Activated T-helper 17 cell treated with anti-CD3 and anti-CD28 coated beads, Interleukin-2, amount 50 U/mL, for 72 hours (primary cell): ENCODE results near the gene GRK1. TPM values are rescaled to one million over a fixed set of nuclear protein-coding genes. Genes with fewer than 3 reads are reported as not detected.
"Not testable (repeated sequence)": the region's sequence is repeated elsewhere in the genome, so short reads cannot be mapped to it uniquely, and the experiment has no call there.

Source experiments
- ATAC-seq: fragments of 150-1000 bp; cut with Tn5 transposase; replicated peaks from 2 replicates; pipeline ENCODE4 v1.10.0; 2021; ENCODE audit warnings: mild to moderate bottlenecking, moderate library complexity
- H3K27ac Mint-ChIP-seq: one replicate; pipeline ENCODE4 v1.8.0; 2022; ENCODE audit warnings: mixed read lengths
- H3K27me3 Mint-ChIP-seq: one replicate; pipeline ENCODE4 v1.8.0; 2022; ENCODE audit warnings: mixed read lengths
- H3K36me3 Mint-ChIP-seq: one replicate; pipeline ENCODE4 v1.8.0; 2022; ENCODE audit warnings: low read depth, mild to moderate bottlenecking, mixed read lengths
- H3K4me1 Mint-ChIP-seq: one replicate; pipeline ENCODE4 v1.8.0; 2022; ENCODE audit warnings: mixed read lengths
- H3K4me3 Mint-ChIP-seq: one replicate; pipeline ENCODE4 v1.8.0; 2022; ENCODE audit warnings: mild to moderate bottlenecking, mixed read lengths
- H3K9me3 Mint-ChIP-seq: one replicate; pipeline ENCODE4 v1.8.0; 2022; ENCODE audit warnings: mixed read lengths
- total RNA-seq, 2 donors: library from RNA; stranded (reverse); gene quantifications; one replicate each; pipeline ENCODE4 v1.2.3, GENCODE V29; 2022

GRK1 gene
- total RNA-seq, 2 donors from 2014 or later: 0.09 to 0.64 TPM

- Mint-ChIP-seq H3K4me3 (peak overlapping the region; percentile 10), H3K9me3 (no peaks in the 10 kb centered on the region), H3K36me3 (no peaks in the 10 kb centered on the region), H3K27me3 (peaks cover 6% of the 10 kb centered on the region), H3K4me1 (no peaks in the 10 kb centered on the region), H3K27ac (no peak overlapping the region)
- ATAC-seq: peak; percentile 34
Observed at GRCh38 chr13:113742445-113743120, 75.6 kb downstream of the GRK1 start.

GRCh38 chr13:113743366-113744195 is 76.6 kb downstream of the GRK1 start:
- H3K27ac Mint-ChIP-seq: no peak overlapping the region
- H3K27me3 Mint-ChIP-seq: peaks cover 6% of the 10 kb centered on the region
- H3K4me1 Mint-ChIP-seq: no peaks in the 10 kb centered on the region
- no peak for ATAC-seq
- no peak overlapping the region for H3K4me3 Mint-ChIP-seq
- no peaks in the 10 kb centered on the region for H3K36me3 Mint-ChIP-seq
- no peaks in the 10 kb centered on the region for H3K9me3 Mint-ChIP-seq

- no peak overlapping the region for H3K4me3 Mint-ChIP-seq
- H3K4me1 Mint-ChIP-seq: no peaks in the 10 kb centered on the region
- no peaks in the 10 kb centered on the region for H3K9me3 Mint-ChIP-seq
- H3K27me3 Mint-ChIP-seq: peaks cover 6% of the 10 kb centered on the region
- ATAC-seq: no peak
- H3K36me3 Mint-ChIP-seq: no peaks in the 10 kb centered on the region
- H3K27ac Mint-ChIP-seq: no peak overlapping the region
Observed at GRCh38 chr13:113744197-113745000, 77.4 kb downstream of the GRK1 start.

- H3K27me3 Mint-ChIP-seq: peaks cover 6% of the 10 kb centered on the region
- no peak overlapping the region for H3K4me3 Mint-ChIP-seq
- no peak for ATAC-seq
- no peak overlapping the region for H3K27ac Mint-ChIP-seq
- no peaks in the 10 kb centered on the region for H3K9me3 Mint-ChIP-seq
- no peaks in the 10 kb centered on the region for H3K4me1 Mint-ChIP-seq
- H3K36me3 Mint-ChIP-seq: no peaks in the 10 kb centered on the region
Observed at GRCh38 chr13:113745059-113745458, 78.0 kb downstream of the GRK1 start.

GRCh38 chr13:113745500-113746142 is 78.6 kb downstream of the GRK1 start:
- H3K27me3 Mint-ChIP-seq, H3K4me1 Mint-ChIP-seq, H3K36me3 Mint-ChIP-seq, H3K27ac Mint-ChIP-seq, H3K9me3 Mint-ChIP-seq, H3K4me3 Mint-ChIP-seq, ATAC-seq: not testable (repeated sequence)

- H3K9me3 Mint-ChIP-seq: peaks cover 6% of the 10 kb centered on the region
- H3K36me3 Mint-ChIP-seq: no peaks in the 10 kb centered on the region
- no peak overlapping the region for H3K4me3 Mint-ChIP-seq
- H3K4me1 Mint-ChIP-seq: peaks cover 5% of the 10 kb centered on the region
- no peak for ATAC-seq
- peaks cover 3% of the 10 kb centered on the region for H3K27me3 Mint-ChIP-seq
- no peak overlapping the region for H3K27ac Mint-ChIP-seq
Observed at GRCh38 chr13:113746143-113746525, 79.1 kb downstream of the GRK1 start.

- no peak for ATAC-seq
- Mint-ChIP-seq H3K9me3 (peaks cover 8% of the 10 kb centered on the region), H3K4me3 (no peak overlapping the region), H3K4me1 (peaks cover 7% of the 10 kb centered on the region), H3K27me3 (peaks cover 3% of the 10 kb centered on the region), H3K27ac (no peak overlapping the region), H3K36me3 (no peaks in the 10 kb centered on the region)
Observed at GRCh38 chr13:113746671-113747070, 79.7 kb downstream of the GRK1 start.

- Mint-ChIP-seq H3K27me3 (peaks cover 3% of the 10 kb centered on the region), H3K27ac (no peak overlapping the region), H3K36me3 (no peaks in the 10 kb centered on the region), H3K9me3 (peaks cover 8% of the 10 kb centered on the region), H3K4me3 (no peak overlapping the region), H3K4me1 (peaks cover 7% of the 10 kb centered on the region)
- ATAC-seq: no peak
Observed at GRCh38 chr13:113747291-113747833, 80.3 kb downstream of the GRK1 start.

GRCh38 chr13:113748101-113748861 is 81.3 kb downstream of the GRK1 start:
- Mint-ChIP-seq H3K27ac (no peak overlapping the region), H3K36me3 (no peaks in the 10 kb centered on the region), H3K4me3 (no peak overlapping the region), H3K27me3 (peaks cover 3% of the 10 kb centered on the region), H3K9me3 (peaks cover 8% of the 10 kb centered on the region), H3K4me1 (peaks cover 7% of the 10 kb centered on the region)
- no peak for ATAC-seq

GRCh38 chr13:113748862-113749451 is 81.9 kb downstream of the GRK1 start:
- no peaks in the 10 kb centered on the region for H3K36me3 Mint-ChIP-seq
- H3K9me3 Mint-ChIP-seq: peaks cover 8% of the 10 kb centered on the region
- ATAC-seq: no peak
- H3K27ac Mint-ChIP-seq: no peak overlapping the region
- peaks cover 3% of the 10 kb centered on the region for H3K27me3 Mint-ChIP-seq
- peaks cover 7% of the 10 kb centered on the region for H3K4me1 Mint-ChIP-seq
- no peak overlapping the region for H3K4me3 Mint-ChIP-seq

GRCh38 chr13:113749507-113749906 is 82.5 kb downstream of the GRK1 start:
- no peaks in the 10 kb centered on the region for H3K36me3 Mint-ChIP-seq
- peaks cover 3% of the 10 kb centered on the region for H3K27me3 Mint-ChIP-seq
- peaks cover 7% of the 10 kb centered on the region for H3K4me1 Mint-ChIP-seq
- H3K9me3 Mint-ChIP-seq: peaks cover 8% of the 10 kb centered on the region
- H3K4me3 Mint-ChIP-seq: no peak overlapping the region
- no peak for ATAC-seq
- no peak overlapping the region for H3K27ac Mint-ChIP-seq

- Mint-ChIP-seq H3K27ac (no peak overlapping the region), H3K4me3 (no peak overlapping the region), H3K4me1 (peaks cover 7% of the 10 kb centered on the region), H3K9me3 (peaks cover 8% of the 10 kb centered on the region), H3K27me3 (peaks cover under 1% of the 10 kb centered on the region), H3K36me3 (no peaks in the 10 kb centered on the region)
- ATAC-seq: no peak
Observed at GRCh38 chr13:113749967-113750366, 82.9 kb downstream of the GRK1 start.
